Nephron (organoid): ENCODE measurements around the gene PHC2.

Source experiments
- H3K27ac Mint-ChIP-seq, 3 experiments: 2 replicates each; pipeline ENCODE4 v1.8.0; 2020; ENCODE audit warnings: mixed read lengths in 3 of 3, mild to moderate bottlenecking in 2 of 3, moderate library complexity in 1 of 3
- H3K27me3 Mint-ChIP-seq: 2 replicates; pipeline ENCODE4 v1.8.0; 2021; ENCODE audit warnings: low read depth, mild to moderate bottlenecking, moderate library complexity, mixed read lengths
- H3K36me3 Mint-ChIP-seq: 2 replicates; pipeline ENCODE4 v1.8.0; 2020; ENCODE audit warnings: low read depth, mixed read lengths
- H3K4me1 Mint-ChIP-seq: 2 replicates; pipeline ENCODE4 v1.8.0; 2020; ENCODE audit warnings: mixed read lengths
- H3K4me3 Mint-ChIP-seq, 3 experiments: 2 replicates each; pipeline ENCODE4 v1.8.0; 2020; ENCODE audit warnings: mild to moderate bottlenecking in 3 of 3, mixed read lengths in 3 of 3, moderate library complexity in 2 of 3
- H3K9me3 Mint-ChIP-seq: 2 replicates; pipeline ENCODE4 v1.8.0; 2020; ENCODE audit warnings: mixed read lengths
- TF ChIP-seq, protein P1 (sequence below), 3 experiments: fragments of 200-600 bp; sonication (generic); IDR thresholded peaks; one replicate each; pipeline ENCODE4 v1.5.0; 2021; ENCODE audit warnings: antibody characterized with exemption in 3 of 3; ENCODE audit not compliant: unreplicated experiment in 3 of 3

Gene PHC2, protein sequence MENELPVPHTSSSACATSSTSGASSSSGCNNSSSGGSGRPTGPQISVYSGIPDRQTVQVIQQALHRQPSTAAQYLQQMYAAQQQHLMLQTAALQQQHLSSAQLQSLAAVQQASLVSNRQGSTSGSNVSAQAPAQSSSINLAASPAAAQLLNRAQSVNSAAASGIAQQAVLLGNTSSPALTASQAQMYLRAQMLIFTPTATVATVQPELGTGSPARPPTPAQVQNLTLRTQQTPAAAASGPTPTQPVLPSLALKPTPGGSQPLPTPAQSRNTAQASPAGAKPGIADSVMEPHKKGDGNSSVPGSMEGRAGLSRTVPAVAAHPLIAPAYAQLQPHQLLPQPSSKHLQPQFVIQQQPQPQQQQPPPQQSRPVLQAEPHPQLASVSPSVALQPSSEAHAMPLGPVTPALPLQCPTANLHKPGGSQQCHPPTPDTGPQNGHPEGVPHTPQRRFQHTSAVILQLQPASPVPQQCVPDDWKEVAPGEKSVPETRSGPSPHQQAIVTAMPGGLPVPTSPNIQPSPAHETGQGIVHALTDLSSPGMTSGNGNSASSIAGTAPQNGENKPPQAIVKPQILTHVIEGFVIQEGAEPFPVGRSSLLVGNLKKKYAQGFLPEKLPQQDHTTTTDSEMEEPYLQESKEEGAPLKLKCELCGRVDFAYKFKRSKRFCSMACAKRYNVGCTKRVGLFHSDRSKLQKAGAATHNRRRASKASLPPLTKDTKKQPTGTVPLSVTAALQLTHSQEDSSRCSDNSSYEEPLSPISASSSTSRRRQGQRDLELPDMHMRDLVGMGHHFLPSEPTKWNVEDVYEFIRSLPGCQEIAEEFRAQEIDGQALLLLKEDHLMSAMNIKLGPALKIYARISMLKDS

DNA sequence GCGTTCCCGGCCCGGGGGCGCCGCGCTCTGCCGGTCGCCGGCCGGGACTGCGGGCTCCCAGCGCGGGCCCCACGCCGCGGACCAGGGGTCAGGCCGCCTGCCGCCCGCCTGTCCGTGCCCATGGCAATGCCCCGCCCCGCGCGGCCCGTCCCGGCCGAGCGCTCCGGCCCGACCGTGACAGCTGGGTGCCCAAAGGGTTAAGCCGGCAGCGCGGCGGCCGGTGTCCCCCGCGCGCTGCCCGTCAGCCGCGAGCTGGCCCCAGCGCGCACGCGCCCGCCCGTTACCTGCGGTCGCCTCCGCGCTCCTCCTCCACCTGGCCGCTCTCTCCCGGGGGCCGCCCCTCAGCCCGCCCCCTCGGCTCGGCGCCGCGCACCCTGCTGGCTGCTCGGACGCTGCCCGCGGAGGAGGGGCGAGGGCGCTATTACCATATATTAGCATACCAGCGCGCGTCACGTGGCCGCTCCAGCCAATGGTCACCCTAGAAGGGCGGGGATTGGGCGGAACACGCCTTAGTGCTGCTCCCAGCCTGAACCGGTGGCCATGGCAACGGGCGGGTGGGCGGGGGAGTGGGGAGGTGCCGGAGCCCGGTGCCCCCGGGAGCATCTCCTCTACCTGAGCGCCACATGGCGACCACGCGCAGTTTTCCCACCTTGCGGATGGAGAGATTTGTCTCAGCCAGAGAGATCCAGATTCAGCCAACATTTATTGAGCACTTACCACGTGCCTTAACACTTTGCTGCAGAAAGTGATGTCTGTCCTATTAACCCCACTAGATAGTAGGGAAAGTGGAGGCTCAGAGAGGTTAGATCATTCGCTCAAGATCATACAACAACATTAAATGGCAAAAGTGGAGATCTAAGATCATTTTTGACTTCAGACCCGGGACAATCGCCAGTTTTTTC lies at the start of gene PHC2:
Gene PHC2 (minus strand): TSS at position 404 of the 902 bp plus-strand sequence. CDS start 55,556 bp downstream, outside the sequence.
- no peaks in the 10 kb centered on the region for H3K9me3 Mint-ChIP-seq
- peak within 1 kb of the TSS; percentile 64 to 78 (median 76) for H3K4me3 Mint-ChIP-seq
- no peaks in the 10 kb centered on the region for H3K27me3 Mint-ChIP-seq

DNA sequence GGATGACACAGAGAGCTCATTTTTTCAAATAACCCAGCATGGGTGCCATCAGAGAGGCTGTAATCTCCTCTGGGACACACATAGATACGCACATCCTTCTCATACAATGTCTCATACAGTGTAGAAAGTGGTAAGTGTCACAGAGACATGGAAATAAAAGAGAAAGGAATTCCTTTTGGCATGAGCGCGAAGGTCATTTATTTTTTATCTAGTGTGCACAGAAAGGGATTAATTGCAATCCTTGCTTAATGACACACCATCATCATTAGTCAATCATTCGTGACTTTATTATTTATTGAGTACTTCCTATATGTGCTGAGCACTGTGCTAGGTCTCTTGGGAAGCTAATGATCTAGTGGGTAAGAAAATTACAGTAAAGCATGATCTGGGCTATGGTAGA lies 46.6 kb upstream of the PHC2 start:
- no peaks in the 10 kb centered on the region for H3K9me3 Mint-ChIP-seq
- H3K36me3 Mint-ChIP-seq = peaks cover 41% of the 10 kb centered on the region
- TF ChIP-seq, protein P1, sequence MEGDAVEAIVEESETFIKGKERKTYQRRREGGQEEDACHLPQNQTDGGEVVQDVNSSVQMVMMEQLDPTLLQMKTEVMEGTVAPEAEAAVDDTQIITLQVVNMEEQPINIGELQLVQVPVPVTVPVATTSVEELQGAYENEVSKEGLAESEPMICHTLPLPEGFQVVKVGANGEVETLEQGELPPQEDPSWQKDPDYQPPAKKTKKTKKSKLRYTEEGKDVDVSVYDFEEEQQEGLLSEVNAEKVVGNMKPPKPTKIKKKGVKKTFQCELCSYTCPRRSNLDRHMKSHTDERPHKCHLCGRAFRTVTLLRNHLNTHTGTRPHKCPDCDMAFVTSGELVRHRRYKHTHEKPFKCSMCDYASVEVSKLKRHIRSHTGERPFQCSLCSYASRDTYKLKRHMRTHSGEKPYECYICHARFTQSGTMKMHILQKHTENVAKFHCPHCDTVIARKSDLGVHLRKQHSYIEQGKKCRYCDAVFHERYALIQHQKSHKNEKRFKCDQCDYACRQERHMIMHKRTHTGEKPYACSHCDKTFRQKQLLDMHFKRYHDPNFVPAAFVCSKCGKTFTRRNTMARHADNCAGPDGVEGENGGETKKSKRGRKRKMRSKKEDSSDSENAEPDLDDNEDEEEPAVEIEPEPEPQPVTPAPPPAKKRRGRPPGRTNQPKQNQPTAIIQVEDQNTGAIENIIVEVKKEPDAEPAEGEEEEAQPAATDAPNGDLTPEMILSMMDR (IDR thresholded peaks at IDR 0.05; ENCODE audit: unreplicated experiment in 3 of 3) = no peak
- H3K4me3 Mint-ChIP-seq = no peak overlapping the region
- H3K27me3 Mint-ChIP-seq = no peaks in the 10 kb centered on the region
- no peak overlapping the region for H3K27ac Mint-ChIP-seq
- peaks cover 23% of the 10 kb centered on the region for H3K4me1 Mint-ChIP-seq

More for the DNA sequence above, at the start of gene PHC2:
- peaks cover 35% of the 10 kb centered on the region for H3K4me1 Mint-ChIP-seq
- peak within 1 kb of the TSS in 1 of 3 experiments; percentile 56 for H3K27ac Mint-ChIP-seq
- H3K36me3 Mint-ChIP-seq = peaks cover 1% of the 10 kb centered on the region
- TF ChIP-seq, protein P1 (IDR thresholded peaks at IDR 0.05; ENCODE audit: unreplicated experiment in 3 of 3) = peak; percentile 8 to 34 (median 25)

- peak overlapping the region; percentile 76 to 89 (median 81) for H3K4me3 Mint-ChIP-seq
- H3K4me1 Mint-ChIP-seq = peaks cover 31% of the 10 kb centered on the region
- TF ChIP-seq, protein P1 (IDR thresholded peaks at IDR 0.05; ENCODE audit: unreplicated experiment in 3 of 3) = no peak
- H3K27me3 Mint-ChIP-seq = no peaks in the 10 kb centered on the region
- H3K36me3 Mint-ChIP-seq = peaks cover 14% of the 10 kb centered on the region
- H3K27ac Mint-ChIP-seq = no peak overlapping the region
- no peaks in the 10 kb centered on the region for H3K9me3 Mint-ChIP-seq
These were observed 43.0 kb upstream of the PHC2 start for GRCh38 chr1:33473900-33474299.

GRCh38 chr1:33472269-33472980 lies 41.5 kb upstream of the PHC2 start, which contains the start of gene ZSCAN20:
Gene ZSCAN20 (plus strand): TSS chr1:33472645. CDS start chr1:33479289, 6,644 bp downstream.
- TF ChIP-seq, protein P1 (IDR thresholded peaks at IDR 0.05; ENCODE audit: unreplicated experiment in 3 of 3) = no peak
- peaks cover 35% of the 10 kb centered on the region for H3K4me1 Mint-ChIP-seq
- H3K9me3 Mint-ChIP-seq = no peaks in the 10 kb centered on the region
- H3K4me3 Mint-ChIP-seq = peak within 1 kb of the TSS; percentile 76 to 89 (median 81)
- peak within 1 kb of the TSS; percentile 53 to 81 (median 79) for H3K27ac Mint-ChIP-seq
- no peaks in the 10 kb centered on the region for H3K36me3 Mint-ChIP-seq
- H3K27me3 Mint-ChIP-seq = no peaks in the 10 kb centered on the region

- no peaks in the 10 kb centered on the region for H3K27me3 Mint-ChIP-seq
- no peaks in the 10 kb centered on the region for H3K9me3 Mint-ChIP-seq
- TF ChIP-seq, protein P1 (IDR thresholded peaks at IDR 0.05; ENCODE audit: unreplicated experiment in 3 of 3) = no peak
- H3K27ac Mint-ChIP-seq = no peak overlapping the region
- peaks cover 38% of the 10 kb centered on the region for H3K4me1 Mint-ChIP-seq
- no peaks in the 10 kb centered on the region for H3K36me3 Mint-ChIP-seq
- no peak overlapping the region for H3K4me3 Mint-ChIP-seq
These were observed 40.5 kb upstream of the PHC2 start for GRCh38 chr1:33471416-33471815.
